ENCODE data around the gene ELP2.
A peak's percentile ranks its signal among the peaks of the same experiment; 100 is the strongest.
"Not testable (repeated sequence)": the region's sequence is repeated elsewhere in the genome, so short reads cannot be mapped to it uniquely, and the experiment has no call there.

Gene ELP2

DNA sequence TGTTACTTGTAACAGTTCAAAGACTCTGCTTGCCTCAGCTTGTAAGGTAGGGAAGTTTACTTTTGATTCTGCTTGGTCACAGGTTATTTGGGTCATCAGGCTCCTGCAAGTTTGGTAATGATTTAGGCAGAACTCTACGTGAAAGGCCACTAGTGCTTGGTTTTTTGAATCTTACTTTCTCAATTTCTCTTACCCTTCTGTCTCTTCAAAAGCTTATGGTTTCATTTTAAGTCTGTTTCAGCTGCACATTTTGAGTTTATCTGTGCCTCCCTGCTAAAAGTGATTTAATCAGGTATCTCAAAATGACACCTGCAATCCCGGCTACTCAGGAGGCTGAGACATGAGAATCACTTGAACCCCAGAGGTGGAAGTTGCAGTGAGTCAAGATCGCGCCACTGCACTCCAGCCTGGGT lies 31.3 kb downstream of the ELP2 start:
- no peak for DNase-seq (ENCODE audit: low spot score)

DNA sequence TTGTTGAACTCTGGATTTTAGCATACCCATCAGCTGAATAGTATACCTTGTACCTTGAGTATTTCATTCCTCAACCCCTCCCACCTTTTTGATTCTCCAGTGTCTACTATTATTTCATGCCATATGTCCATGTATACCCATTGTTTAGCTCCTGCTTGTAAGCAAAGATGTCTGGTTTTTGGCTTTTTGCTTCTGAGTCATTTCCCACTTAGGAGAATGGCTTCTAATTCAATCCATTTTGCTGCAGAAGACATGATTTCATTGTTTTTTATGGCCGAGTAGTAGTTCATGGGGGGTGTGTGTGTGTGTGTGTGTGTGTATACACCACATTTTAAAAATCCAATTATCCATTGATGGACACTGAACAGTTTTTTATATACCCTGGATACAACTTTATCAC lies 33.3 kb downstream of the ELP2 start:
- DNase-seq (ENCODE audit: low spot score): no peak

- DNase-seq (ENCODE audit: low spot score): no peak
Observed at GRCh38 chr18:36167692-36168218, 38.1 kb downstream of the ELP2 start.

- DNase-seq (ENCODE audit: low spot score): not testable (repeated sequence)
Observed at GRCh38 chr18:36168296-36168695, 38.6 kb downstream of the ELP2 start.

GRCh38 chr18:36169938-36170337 lies 40.2 kb downstream of the ELP2 start:
- no peak for DNase-seq (ENCODE audit: low spot score)

GRCh38 chr18:36175481-36175880 lies 45.8 kb downstream of the ELP2 start:
- no peak for DNase-seq (ENCODE audit: low spot score)

DNA sequence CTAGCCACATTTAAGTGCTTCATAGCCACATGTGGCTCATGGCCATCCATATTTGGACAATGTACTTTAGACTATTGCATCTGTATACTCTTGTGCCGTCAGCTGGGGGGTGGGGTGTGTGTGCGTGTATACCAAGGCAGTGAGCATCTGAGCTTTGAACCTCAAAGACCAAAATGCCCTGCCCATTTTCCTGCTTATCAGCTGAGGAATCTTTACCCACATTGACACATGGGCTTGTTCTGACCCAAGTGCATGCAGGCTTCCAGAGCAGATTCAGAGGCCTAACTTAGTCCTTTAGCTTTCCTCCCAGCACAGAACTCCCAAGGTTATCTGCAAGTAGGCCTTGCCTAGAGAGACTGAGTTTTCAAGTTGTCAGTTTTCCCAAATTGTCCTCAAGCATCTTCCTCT lies 46.5 kb downstream of the ELP2 start:
- DNase-seq (ENCODE audit: low spot score): peak; percentile 12

GRCh38 chr18:36176711-36177110 lies 47.0 kb downstream of the ELP2 start:
- DNase-seq (ENCODE audit: low spot score): no peak

- DNase-seq (ENCODE audit: low spot score): no peak
Observed at GRCh38 chr18:36177913-36178312, 48.2 kb downstream of the ELP2 start.

DNA sequence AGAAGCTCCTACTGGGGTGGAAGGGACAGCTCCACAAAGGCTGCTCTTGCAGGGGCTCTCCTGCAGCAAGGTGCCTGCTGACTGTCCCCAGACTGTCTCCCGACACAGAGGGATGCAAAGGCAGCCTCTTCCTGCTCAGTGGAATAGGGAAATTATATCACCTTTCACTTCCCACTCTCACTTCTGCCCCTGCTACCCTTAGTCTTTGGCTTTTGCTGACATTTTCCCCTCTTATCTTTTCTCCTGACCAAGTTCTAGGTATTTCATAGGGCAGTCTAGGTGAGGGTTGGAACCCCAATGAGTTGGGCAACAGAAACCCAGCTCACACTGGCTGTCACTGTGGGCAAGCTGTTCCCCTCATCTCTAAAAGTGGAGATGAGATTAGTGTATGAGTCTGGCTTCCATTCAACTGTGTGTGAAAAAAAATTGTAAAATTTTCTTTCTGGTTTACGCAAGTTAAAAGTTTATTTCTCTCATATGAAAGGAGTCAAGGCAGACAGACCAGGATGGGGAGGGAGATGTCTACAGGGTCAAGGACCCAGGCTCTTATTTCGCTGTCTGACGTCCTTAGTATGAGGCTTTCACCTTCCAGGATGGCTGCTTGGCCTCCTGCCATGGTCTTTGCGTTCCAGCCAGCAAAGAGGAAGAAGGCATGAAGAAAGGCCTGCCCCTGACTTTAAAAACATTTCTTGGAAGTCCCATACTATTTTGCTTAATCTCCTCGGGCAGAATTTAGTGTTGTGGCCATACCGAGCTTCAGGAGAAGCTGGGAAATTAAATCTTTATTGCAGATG lies 50.1 kb downstream of the ELP2 start:
- DNase-seq (ENCODE audit: low spot score): no peak

DNA sequence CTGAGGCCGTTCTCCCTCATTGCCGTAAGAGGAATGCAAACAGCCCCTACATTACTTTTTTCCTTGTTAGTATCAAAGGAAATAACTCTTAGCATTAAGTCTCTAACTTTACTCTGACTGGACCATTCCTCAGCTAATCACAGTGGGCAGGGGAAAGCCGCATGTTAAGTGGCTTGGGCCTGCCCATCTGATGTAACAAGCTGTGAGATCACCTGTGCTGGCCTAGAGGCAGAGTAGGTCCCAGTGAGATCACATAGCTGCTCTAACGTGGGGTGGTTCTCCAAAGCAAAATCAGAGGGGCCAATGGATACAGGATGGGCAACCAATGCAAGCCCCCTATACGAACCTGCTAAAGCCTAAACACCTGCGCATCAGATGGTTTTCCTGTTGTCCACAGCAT lies 51.7 kb downstream of the ELP2 start:
- DNase-seq (ENCODE audit: low spot score): no peak

- DNase-seq (ENCODE audit: low spot score): no peak
Observed at GRCh38 chr18:36181898-36182506, 52.3 kb downstream of the ELP2 start.

GRCh38 chr18:36183033-36183432 lies 53.3 kb downstream of the ELP2 start:
- no peak for DNase-seq (ENCODE audit: low spot score)

GRCh38 chr18:36183987-36184386 lies 54.3 kb downstream of the ELP2 start:
- DNase-seq (ENCODE audit: low spot score): no peak

GRCh38 chr18:36185157-36185556 lies 55.5 kb downstream of the ELP2 start:
- DNase-seq (ENCODE audit: low spot score): no peak

DNA sequence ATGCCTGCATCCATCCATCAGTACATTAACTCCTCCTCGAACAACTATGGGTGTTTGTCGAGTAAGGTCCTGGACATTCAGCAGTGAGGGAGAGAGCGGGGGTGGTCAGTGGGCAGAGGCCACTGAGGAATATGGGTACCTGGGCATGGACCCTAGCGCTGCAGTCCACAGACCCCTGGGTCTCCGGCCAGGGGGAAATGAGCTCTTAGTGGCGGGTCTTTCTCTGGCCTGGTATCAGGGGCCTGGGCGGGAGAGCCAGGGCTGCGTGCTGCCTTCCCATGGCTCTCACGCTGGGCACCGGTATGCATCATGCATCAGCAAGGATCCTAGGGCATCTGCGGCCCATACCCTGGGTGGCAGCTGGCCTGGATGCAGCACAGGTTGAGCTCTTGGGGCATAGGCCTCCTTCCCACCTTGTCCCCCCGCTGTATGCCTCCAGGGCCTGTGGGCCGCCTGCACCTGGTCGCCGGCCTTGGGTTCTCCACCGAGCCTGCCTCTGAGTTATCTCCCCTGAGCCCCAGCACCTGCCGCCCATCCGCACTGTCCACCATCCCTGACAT lies 56.3 kb downstream of the ELP2 start:
- DNase-seq (ENCODE audit: low spot score): no peak

- peak; percentile 14 for DNase-seq (ENCODE audit: low spot score)
Observed at GRCh38 chr18:36186461-36187192, 56.9 kb downstream of the ELP2 start.

GRCh38 chr18:36187193-36187825 lies 57.6 kb downstream of the ELP2 start, which contains the start of gene MOCOS:
MOCOS (plus strand) TSS chr18:36187497; CDS start chr18:36187540, 43 bp downstream.
- DNase-seq (ENCODE audit: low spot score): peak; percentile 84

DNA sequence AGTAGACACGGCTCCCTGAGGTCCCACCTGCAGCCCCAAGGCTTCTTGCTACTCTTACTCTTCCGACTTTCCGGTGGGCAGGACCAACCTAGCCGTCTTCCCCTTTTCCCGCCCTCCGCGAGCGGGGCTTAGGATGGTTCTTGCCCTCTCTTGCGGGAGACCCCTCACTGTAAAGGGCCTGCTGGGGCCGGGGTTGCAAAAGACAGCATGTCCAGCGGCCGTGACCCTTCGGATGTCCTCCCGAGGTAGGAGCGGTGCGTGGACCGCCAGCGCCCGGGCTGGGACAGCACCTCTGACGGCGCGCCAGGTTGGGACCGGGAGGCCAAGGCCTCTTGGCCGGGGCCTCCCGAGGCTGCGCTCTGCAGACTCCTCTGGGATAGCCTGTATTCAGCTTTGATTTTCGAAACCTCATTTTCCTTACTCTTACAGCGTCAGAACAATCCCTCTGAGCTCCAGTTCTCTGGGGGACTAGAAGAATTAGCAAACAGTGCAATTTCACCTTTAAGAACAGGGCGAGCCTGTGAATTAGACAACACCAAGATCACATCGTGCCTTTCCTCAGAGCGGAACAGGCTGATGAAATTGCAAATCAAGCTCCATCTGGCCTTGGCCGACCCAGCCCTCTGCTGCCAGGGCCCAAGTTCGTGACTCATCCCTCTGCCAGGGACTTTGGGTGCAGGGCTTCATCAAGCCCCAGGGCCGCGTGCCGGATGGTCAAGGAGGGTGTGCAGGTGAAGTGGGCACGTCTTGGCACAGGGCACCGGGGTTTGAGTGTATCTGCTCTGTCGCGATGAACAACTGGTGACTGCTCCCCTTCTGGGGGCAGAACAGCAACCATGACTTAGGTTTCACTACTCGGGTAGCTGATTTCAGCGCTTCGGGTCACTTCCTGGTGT lies 58.4 kb downstream of the ELP2 start:
- DNase-seq (ENCODE audit: low spot score): peak; percentile 80

- peak; percentile 3 for DNase-seq (ENCODE audit: low spot score)
Observed at GRCh38 chr18:36188916-36189315, 59.2 kb downstream of the ELP2 start.

DNA sequence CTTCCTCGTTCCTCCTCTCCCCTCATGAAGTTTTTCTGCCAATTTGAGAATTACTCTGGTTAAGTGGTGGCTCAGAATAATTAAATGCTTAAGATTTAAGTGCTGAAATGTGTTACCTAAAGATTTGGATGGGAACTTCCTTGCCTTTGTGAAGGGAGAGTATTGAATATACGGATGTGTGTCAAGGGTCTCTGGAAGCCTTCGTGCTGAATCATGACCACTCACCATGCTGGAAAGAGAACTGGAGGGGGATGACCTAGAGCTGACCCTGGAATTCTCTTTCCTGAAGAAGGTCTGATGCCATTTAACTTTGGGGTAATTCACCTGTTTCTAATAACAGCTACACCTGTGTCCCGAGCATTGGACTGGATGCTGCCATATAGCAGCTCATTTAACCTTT lies 59.8 kb downstream of the ELP2 start:
- no peak for DNase-seq (ENCODE audit: low spot score)
